ENCODE data around the gene FOS. TPM values are rescaled to one million over a fixed set of nuclear protein-coding genes. Genes with fewer than 3 reads are reported as not detected.

The FOS gene
- total and polyA plus RNA-seq, 2 donors (not counting 1 experiment from before 2014, with no cell fraction given), result 103 to 4,077 TPM

DNA sequence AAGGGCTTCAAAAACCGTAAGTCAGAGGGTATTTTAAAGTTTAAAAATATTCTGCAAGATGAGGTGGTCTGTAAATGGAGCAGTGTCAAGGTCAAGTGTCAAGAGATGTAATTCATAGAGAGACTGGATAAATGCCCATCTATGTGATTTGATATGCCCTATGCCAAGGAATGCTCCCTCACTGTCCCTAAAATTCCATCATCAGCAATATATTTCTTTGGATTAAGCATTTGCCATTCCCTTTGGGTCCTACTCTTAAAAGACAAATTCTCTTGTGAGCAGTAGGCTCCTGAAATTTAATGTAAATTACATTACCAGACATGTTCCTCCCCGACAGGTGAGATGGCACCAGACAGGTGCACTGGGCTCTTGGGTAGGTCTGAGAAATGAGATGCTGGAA, 16.0 kb upstream of the FOS start:
- no peak for ATAC-seq (ENCODE audit: low read depth)
- Histone ChIP-seq H3K9me3 (ENCODE audit: control extremely low read depth in 1 of 3, control insufficient read depth in 2 of 3, insufficient read depth in 1 of 3, low read length in 2 of 3) (no peaks in the 10 kb centered on the region), H3K79me2 (ENCODE audit: control insufficient read depth, insufficient read depth, low read length) (no peaks in the 10 kb centered on the region), H4K20me1 (ENCODE audit: control insufficient read depth, insufficient read depth, low read length, poor library complexity, severe bottlenecking) (no peaks in the 10 kb centered on the region), H3K27me3 (replicated peaks in 1 of 4; ENCODE audit: control extremely low read depth in 1 of 4, control insufficient read depth in 3 of 4, insufficient read depth in 4 of 4, low read length in 3 of 4) (peaks cover 0 to 10% (median 3%) of the 10 kb centered on the region in 4 experiments), H3K9ac (ENCODE audit: low read length) (no peak overlapping the region), H3K4me2 (replicated peaks; ENCODE audit: low read depth, low read length, poor library complexity, severe bottlenecking) (no peak overlapping the region), H3K4me3 (ENCODE audit: control extremely low read depth in 1 of 5, extremely low read depth in 1 of 5, insufficient read depth in 1 of 5, low read depth in 2 of 5, low read length in 4 of 5) (no peak overlapping the region), H2AFZ (ENCODE audit: insufficient read depth, low read depth, low read length, poor library complexity, severe bottlenecking) (no peak overlapping the region), H3K36me3 (replicated peaks in 1 of 2; ENCODE audit: control extremely low read depth in 1 of 2, control insufficient read depth in 1 of 2, extremely low read depth in 1 of 2, insufficient read depth in 2 of 2, low read length in 1 of 2) (no peaks in the 10 kb centered on the region), H3K4me1 (ENCODE audit: control insufficient read depth in 2 of 2, insufficient read depth in 2 of 2, low read length in 2 of 2) (peaks cover 14 to 18% of the 10 kb centered on the region in 2 donors), H3K27ac (ENCODE audit: low read length in 2 of 2) (no peak overlapping the region)
- Mint-ChIP-seq H3K27ac (no peak overlapping the region), H3K27me3 (peaks cover 4% of the 10 kb centered on the region), H3K9me3 (ENCODE audit: insufficient read depth) (no peaks in the 10 kb centered on the region), H3K4me3 (no peak overlapping the region), H3K4me1 (peaks cover 22% of the 10 kb centered on the region)
- no peak for TF ChIP-seq EZH2 (IDR thresholded peaks at IDR 0.05; ENCODE audit: borderline replicate concordance, insufficient read depth, low read depth, low read length, poor library complexity, severe bottlenecking)
- TF ChIP-seq, protein P1, sequence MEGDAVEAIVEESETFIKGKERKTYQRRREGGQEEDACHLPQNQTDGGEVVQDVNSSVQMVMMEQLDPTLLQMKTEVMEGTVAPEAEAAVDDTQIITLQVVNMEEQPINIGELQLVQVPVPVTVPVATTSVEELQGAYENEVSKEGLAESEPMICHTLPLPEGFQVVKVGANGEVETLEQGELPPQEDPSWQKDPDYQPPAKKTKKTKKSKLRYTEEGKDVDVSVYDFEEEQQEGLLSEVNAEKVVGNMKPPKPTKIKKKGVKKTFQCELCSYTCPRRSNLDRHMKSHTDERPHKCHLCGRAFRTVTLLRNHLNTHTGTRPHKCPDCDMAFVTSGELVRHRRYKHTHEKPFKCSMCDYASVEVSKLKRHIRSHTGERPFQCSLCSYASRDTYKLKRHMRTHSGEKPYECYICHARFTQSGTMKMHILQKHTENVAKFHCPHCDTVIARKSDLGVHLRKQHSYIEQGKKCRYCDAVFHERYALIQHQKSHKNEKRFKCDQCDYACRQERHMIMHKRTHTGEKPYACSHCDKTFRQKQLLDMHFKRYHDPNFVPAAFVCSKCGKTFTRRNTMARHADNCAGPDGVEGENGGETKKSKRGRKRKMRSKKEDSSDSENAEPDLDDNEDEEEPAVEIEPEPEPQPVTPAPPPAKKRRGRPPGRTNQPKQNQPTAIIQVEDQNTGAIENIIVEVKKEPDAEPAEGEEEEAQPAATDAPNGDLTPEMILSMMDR (IDR thresholded peaks at IDR 0.05), result no peak
- DNase-seq, result no peak
- intact Hi-C loops (cut with micrococcal nuclease), result no loop called here
- ChIA-PET CTCF (no interaction called here), POLR2A (no interaction called here)
- WGBS (ENCODE audit: insufficient coverage), result 100% methylated on average over 1 of the region's 2 CpGs

DNA sequence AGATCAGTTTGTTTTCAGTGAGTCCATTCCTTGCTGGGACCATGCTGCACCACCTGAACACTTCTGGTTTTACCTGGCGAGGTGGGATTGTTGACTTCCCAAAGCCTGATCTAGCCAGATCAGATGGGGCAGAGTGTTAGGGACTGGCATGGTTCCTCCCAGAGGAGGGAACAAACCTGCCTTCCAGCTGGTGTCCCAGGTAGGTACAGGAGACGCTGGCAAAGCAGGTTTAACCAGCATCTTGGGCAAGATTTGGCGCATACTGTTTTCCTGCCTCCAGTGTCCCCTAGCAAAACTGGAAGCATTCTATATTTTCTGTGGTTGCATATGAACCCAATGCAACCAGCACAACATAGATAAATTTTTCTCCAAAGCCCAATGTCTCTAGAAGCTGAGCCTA, 14.6 kb upstream of the FOS start:
- ATAC-seq (ENCODE audit: low read depth) (no peak), DNase-seq (no peak)
- Histone ChIP-seq H4K20me1 (ENCODE audit: control insufficient read depth, insufficient read depth, low read length, poor library complexity, severe bottlenecking) (no peaks in the 10 kb centered on the region), H3K36me3 (replicated peaks in 1 of 2; ENCODE audit: control extremely low read depth in 1 of 2, control insufficient read depth in 1 of 2, extremely low read depth in 1 of 2, insufficient read depth in 2 of 2, low read length in 1 of 2) (no peaks in the 10 kb centered on the region), H3K9me3 (ENCODE audit: control extremely low read depth in 1 of 3, control insufficient read depth in 2 of 3, insufficient read depth in 1 of 3, low read length in 2 of 3) (no peaks in the 10 kb centered on the region), H3K4me2 (replicated peaks; ENCODE audit: low read depth, low read length, poor library complexity, severe bottlenecking) (no peak overlapping the region), H3K4me1 (ENCODE audit: control insufficient read depth in 2 of 2, insufficient read depth in 2 of 2, low read length in 2 of 2) (peaks cover 7 to 9% of the 10 kb centered on the region in 2 donors), H2AFZ (ENCODE audit: insufficient read depth, low read depth, low read length, poor library complexity, severe bottlenecking) (no peak overlapping the region), H3K27ac (ENCODE audit: low read length in 2 of 2) (no peak overlapping the region), H3K79me2 (ENCODE audit: control insufficient read depth, insufficient read depth, low read length) (no peaks in the 10 kb centered on the region), H3K9ac (ENCODE audit: low read length) (no peak overlapping the region), H3K27me3 (replicated peaks in 1 of 4; ENCODE audit: control extremely low read depth in 1 of 4, control insufficient read depth in 3 of 4, insufficient read depth in 4 of 4, low read length in 3 of 4) (peaks cover 0 to 13% (median 5%) of the 10 kb centered on the region in 4 experiments), H3K4me3 (ENCODE audit: control extremely low read depth in 1 of 5, extremely low read depth in 1 of 5, insufficient read depth in 1 of 5, low read depth in 2 of 5, low read length in 4 of 5) (no peak overlapping the region)
- Mint-ChIP-seq H3K4me3 (no peak overlapping the region), H3K27me3 (peaks cover 4% of the 10 kb centered on the region), H3K9me3 (ENCODE audit: insufficient read depth) (no peaks in the 10 kb centered on the region), H3K4me1 (peaks cover 12% of the 10 kb centered on the region), H3K27ac (no peak overlapping the region)
- POLR2A ChIA-PET, result interaction anchor here (1.2 kb wide), 1 partner anchor 9 kb away, joined by 3 read pairs; no protein-coding TSS in a partner anchor
- CTCF ChIA-PET, result interaction anchor here (0.6 kb wide), 1 partner anchor 390 kb away, joined by 3 read pairs; no protein-coding TSS in a partner anchor
- intact Hi-C loops (cut with micrococcal nuclease), result no loop called here
- 100% methylated on average over 3 of the region's 3 CpGs for WGBS (ENCODE audit: insufficient coverage)
- no peak for TF ChIP-seq EZH2 (IDR thresholded peaks at IDR 0.05; ENCODE audit: borderline replicate concordance, insufficient read depth, low read depth, low read length, poor library complexity, severe bottlenecking)
- TF ChIP-seq, protein P1 (IDR thresholded peaks at IDR 0.05), result no peak
